Neural cell (in vitro differentiated cells): ENCODE measurements around the gene APBA2. TPM values are rescaled to one million over a fixed set of nuclear protein-coding genes. Genes with fewer than 3 reads are reported as not detected.

ENCODE experiments used
- H2AFZ ChIP-seq: fragments of 200-600, 300-800 bp; sonication (generic), shearing (Covaris generic); 2 replicates; pipeline ENCODE4 v1.6.0; 2014; ENCODE audit warnings: low read depth, mild to moderate bottlenecking, antibody characterized with exemption, low read length, moderate library complexity
- H3F3A ChIP-seq: fragments of 200-600 bp; shearing (Covaris generic); 2 replicates; pipeline ENCODE4 v1.6.1; 2016; ENCODE audit warnings: mild to moderate bottlenecking, moderate library complexity, mixed read lengths, antibody characterized with exemption, low read length; ENCODE audit not compliant: insufficient read depth, poor library complexity, severe bottlenecking
- H3K27ac ChIP-seq: fragments of 200-600, 300-800 bp; sonication (generic), shearing (Covaris generic); 2 replicates; pipeline ENCODE4 v1.5.1; 2014; ENCODE audit warnings: mild to moderate bottlenecking, low read length, moderate library complexity
- H3K27me3 ChIP-seq: fragments of 300-800, 200-600 bp; sonication (generic), shearing (Covaris generic); 2 replicates; pipeline ENCODE4 v1.6.0; 2014; ENCODE audit warnings: mild to moderate bottlenecking, low read depth, low read length, moderate library complexity; ENCODE audit not compliant: insufficient read depth
- H3K36me3 ChIP-seq: fragments of 300-800, 200-600 bp; sonication (generic), shearing (Covaris generic); 2 replicates; pipeline ENCODE4 v1.5.1; 2014; ENCODE audit warnings: mild to moderate bottlenecking, antibody characterized with exemption, low read length, moderate library complexity; ENCODE audit not compliant: insufficient read depth
- H3K4me2 ChIP-seq: fragments of 300-800, 200-600 bp; sonication (generic), shearing (Covaris generic); 2 replicates; pipeline ENCODE4 v1.6.0; 2014; ENCODE audit warnings: mild to moderate bottlenecking, low read length
- H3K4me3 ChIP-seq: fragments of 300-800, 200-600 bp; sonication (generic), shearing (Covaris generic); 2 replicates; pipeline ENCODE4 v1.5.1; 2014; ENCODE audit warnings: mild to moderate bottlenecking, low read length, moderate library complexity
- H3K79me2 ChIP-seq: fragments of 200-600 bp; shearing (Covaris generic); replicated peaks from 2 replicates; pipeline ENCODE4 v1.6.0; 2014; ENCODE audit warnings: mild to moderate bottlenecking, low read length, moderate library complexity; ENCODE audit not compliant: insufficient read depth
- H3K9ac ChIP-seq: fragments of 300-800, 200-600 bp; sonication (generic), shearing (Covaris generic); 2 replicates; pipeline ENCODE4 v1.6.1; 2016; ENCODE audit warnings: mild to moderate bottlenecking, low read length, mixed read lengths
- H3K9me2 ChIP-seq: fragments of 200-600 bp; shearing (Covaris generic); 2 replicates; pipeline ENCODE4 v1.6.1; 2016; ENCODE audit warnings: mild to moderate bottlenecking, low read length, mixed read lengths; ENCODE audit not compliant: insufficient read depth
- H3K9me3 ChIP-seq: fragments of 200-600, 300-800 bp; sonication (generic), shearing (Covaris generic); 2 replicates; pipeline ENCODE4 v1.6.1; 2016; ENCODE audit warnings: mild to moderate bottlenecking, mixed run types, low read length, moderate library complexity, mixed read lengths
- H4K20me1 ChIP-seq: fragments of 200-600 bp; shearing (Covaris generic); 2 replicates; pipeline ENCODE4 v1.6.1; 2016; ENCODE audit warnings: mild to moderate bottlenecking, mixed run types; ENCODE audit not compliant: insufficient read depth
- CTCF ChIP-seq: fragments of 450-650 bp; IDR thresholded peaks from 2 replicates; pipeline ENCODE4 v1.5.1; 2014; ENCODE audit warnings: antibody characterized with exemption, mild to moderate bottlenecking, moderate library complexity; ENCODE audit not compliant: poor library complexity, severe bottlenecking
- EP300 ChIP-seq: fragments of 450-650 bp; conservative IDR thresholded peaks from 2 replicates; pipeline ENCODE4 v1.6.1; 2014; ENCODE audit warnings: antibody characterized with exemption, mild to moderate bottlenecking, moderate library complexity; ENCODE audit not compliant: poor library complexity, severe bottlenecking
- EZH2 ChIP-seq: fragments of 200-600, 300-800 bp; shearing (Covaris generic), sonication (generic); IDR thresholded peaks from 2 replicates; pipeline ENCODE4 v1.6.1; 2014; ENCODE audit warnings: antibody characterized with exemption, low read length, borderline replicate concordance, mild to moderate bottlenecking; ENCODE audit not compliant: insufficient read depth, poor library complexity, severe bottlenecking
- MXI1 ChIP-seq: fragments of 450-650 bp; conservative IDR thresholded peaks from 2 replicates; pipeline ENCODE4 v1.6.1; 2014; ENCODE audit warnings: antibody characterized with exemption, mild to moderate bottlenecking; ENCODE audit not compliant: poor library complexity, severe bottlenecking
- POLR2AphosphoS5 ChIP-seq: IDR thresholded peaks from 2 replicates; pipeline ENCODE4 v1.6.1; 2012
- RAD21 ChIP-seq: fragments of 450-650 bp; conservative IDR thresholded peaks from 2 replicates; pipeline ENCODE4 v1.6.1; 2014; ENCODE audit warnings: antibody characterized with exemption, mild to moderate bottlenecking, moderate library complexity
- REST ChIP-seq: IDR thresholded peaks from 2 replicates; pipeline ENCODE4 v1.6.1; 2012; ENCODE audit warnings: borderline replicate concordance
- SMC3 ChIP-seq: fragments of 450-650 bp; conservative IDR thresholded peaks from 2 replicates; pipeline ENCODE4 v1.6.1; 2014; ENCODE audit warnings: antibody characterized with exemption, mild to moderate bottlenecking, moderate library complexity; ENCODE audit not compliant: poor library complexity
- TAF1 ChIP-seq: IDR thresholded peaks from 2 replicates; pipeline ENCODE4 v1.6.1; 2012; ENCODE audit warnings: low read depth
- polyA plus RNA-seq: library from polyadenylated mRNA; depleted of rRNA; stranded (reverse); fragments of >200 nt; gene quantifications from 2 replicates; pipeline ENCODE4 v1.2.3, GENCODE V29; 2014

APBA2 gene
- polyA plus RNA-seq, 1 donor from 2014 or later, result 134 TPM

- H3K4me3 ChIP-seq, result no peak overlapping the region
- H3K9me2 ChIP-seq, result no peaks in the 10 kb centered on the region
- H3F3A ChIP-seq, result no peaks in the 10 kb centered on the region
- no peak overlapping the region for H3K27ac ChIP-seq
- no peaks in the 10 kb centered on the region for H3K9me3 ChIP-seq
- no peaks in the 10 kb centered on the region for H3K79me2 ChIP-seq
- H2AFZ ChIP-seq, result no peak overlapping the region
- H3K9ac ChIP-seq, result no peak overlapping the region
- no peak for TF ChIP-seq TAF1
- TF ChIP-seq CTCF, result no peak
- no peak for TF ChIP-seq RAD21
- no peak for TF ChIP-seq SMC3
- TF ChIP-seq EZH2, result no peak
- TF ChIP-seq EP300, result no peak
- H3K27me3 ChIP-seq, result no peaks in the 10 kb centered on the region
- H3K4me2 ChIP-seq, result no peak overlapping the region
- no peaks in the 10 kb centered on the region for H3K36me3 ChIP-seq
- H4K20me1 ChIP-seq, result no peaks in the 10 kb centered on the region
Measured at GRCh38 chr15:29129926-29130325, 244.2 kb downstream of the APBA2 start.

GRCh38 chr15:29130476-29130875 is 244.7 kb downstream of the APBA2 start:
- no peak overlapping the region for H3K4me3 ChIP-seq
- H2AFZ ChIP-seq, result no peak overlapping the region
- no peak overlapping the region for H3K9ac ChIP-seq
- H3K79me2 ChIP-seq, result no peaks in the 10 kb centered on the region
- H3F3A ChIP-seq, result no peaks in the 10 kb centered on the region
- H3K9me3 ChIP-seq, result no peaks in the 10 kb centered on the region
- TF ChIP-seq EZH2, result no peak
- TF ChIP-seq MXI1, result no peak
- TF ChIP-seq POLR2AphosphoS5, result no peak
- TF ChIP-seq SMC3, result no peak
- TF ChIP-seq REST, result no peak
- TF ChIP-seq RAD21, result no peak
- no peak for TF ChIP-seq EP300
- TF ChIP-seq CTCF, result no peak
- no peak for TF ChIP-seq TAF1
- H3K27ac ChIP-seq, result no peak overlapping the region
- H3K36me3 ChIP-seq, result no peaks in the 10 kb centered on the region
- H4K20me1 ChIP-seq, result no peaks in the 10 kb centered on the region
- H3K4me2 ChIP-seq, result no peak overlapping the region
- H3K27me3 ChIP-seq, result no peaks in the 10 kb centered on the region
- H3K9me2 ChIP-seq, result no peaks in the 10 kb centered on the region
